Measurements from ENCODE around the gene DACH2. TPM values are rescaled to one million over a fixed set of nuclear protein-coding genes. Genes with fewer than 3 reads are reported as not detected.

Gene DACH2
- total RNA-seq, 1 experiment from 2014 or later, result 1.0 TPM

DNA sequence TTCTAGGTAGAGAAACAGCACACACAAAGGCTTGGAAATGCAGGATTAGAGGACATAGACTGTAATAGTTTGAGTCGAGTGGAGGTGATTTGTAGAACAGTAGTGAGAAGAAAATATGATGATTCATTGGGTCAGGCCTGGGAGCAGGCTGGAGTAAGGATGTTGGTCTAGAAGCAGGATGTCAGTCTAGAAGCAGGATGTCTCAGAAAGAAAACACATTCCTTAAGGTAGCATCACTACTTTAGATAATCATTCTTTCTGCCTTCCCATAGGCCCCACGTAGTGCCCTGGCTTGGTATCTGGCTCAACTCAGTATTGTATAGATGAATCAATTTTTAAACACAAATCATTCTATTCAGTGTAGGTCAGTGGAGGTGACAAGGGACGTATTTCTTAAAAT is 11.2 kb upstream of the DACH2 start:
- H4K8ac ChIP-seq (replicated peaks; ENCODE audit: insufficient read length, low read depth, low read length), result no peak overlapping the region
- H3K23me2 ChIP-seq (ENCODE audit: insufficient read length, low read depth, low read length, poor library complexity, severe bottlenecking), result no peaks in the 10 kb centered on the region
- no peaks in the 10 kb centered on the region for H3K79me2 ChIP-seq (ENCODE audit: insufficient read depth, low read length)
- H3K9ac ChIP-seq (ENCODE audit: extremely low read depth, insufficient read length, low read length), result no peak overlapping the region
- no peak overlapping the region for H3K4ac ChIP-seq (ENCODE audit: low read depth, low read length)
- H3K27me3 ChIP-seq (ENCODE audit: insufficient read depth, low read length), result no peaks in the 10 kb centered on the region
- H3K18ac ChIP-seq (ENCODE audit: insufficient read length, low read depth, low read length), result no peak overlapping the region
- H3T11ph ChIP-seq (ENCODE audit: low read length), result no peak overlapping the region
- H3K27me3 Mint-ChIP-seq (ENCODE audit: low read depth), result no peaks in the 10 kb centered on the region
- H3K4me3 Mint-ChIP-seq, result no peak overlapping the region
- H2BK15ac ChIP-seq (ENCODE audit: low read depth, low read length), result no peak overlapping the region
- TF ChIP-seq, protein P1, sequence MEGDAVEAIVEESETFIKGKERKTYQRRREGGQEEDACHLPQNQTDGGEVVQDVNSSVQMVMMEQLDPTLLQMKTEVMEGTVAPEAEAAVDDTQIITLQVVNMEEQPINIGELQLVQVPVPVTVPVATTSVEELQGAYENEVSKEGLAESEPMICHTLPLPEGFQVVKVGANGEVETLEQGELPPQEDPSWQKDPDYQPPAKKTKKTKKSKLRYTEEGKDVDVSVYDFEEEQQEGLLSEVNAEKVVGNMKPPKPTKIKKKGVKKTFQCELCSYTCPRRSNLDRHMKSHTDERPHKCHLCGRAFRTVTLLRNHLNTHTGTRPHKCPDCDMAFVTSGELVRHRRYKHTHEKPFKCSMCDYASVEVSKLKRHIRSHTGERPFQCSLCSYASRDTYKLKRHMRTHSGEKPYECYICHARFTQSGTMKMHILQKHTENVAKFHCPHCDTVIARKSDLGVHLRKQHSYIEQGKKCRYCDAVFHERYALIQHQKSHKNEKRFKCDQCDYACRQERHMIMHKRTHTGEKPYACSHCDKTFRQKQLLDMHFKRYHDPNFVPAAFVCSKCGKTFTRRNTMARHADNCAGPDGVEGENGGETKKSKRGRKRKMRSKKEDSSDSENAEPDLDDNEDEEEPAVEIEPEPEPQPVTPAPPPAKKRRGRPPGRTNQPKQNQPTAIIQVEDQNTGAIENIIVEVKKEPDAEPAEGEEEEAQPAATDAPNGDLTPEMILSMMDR (conservative IDR thresholded peaks at IDR 0.05), result no peak
- peaks cover 0 to 3% (median 0%) of the 10 kb centered on the region in 3 experiments; a peak in 1 of 7 replicates for H3K36me3 Mint-ChIP-seq (ENCODE audit: insufficient read depth in 1 of 3, low read depth in 3 of 3)
- H3K14ac ChIP-seq (ENCODE audit: insufficient read depth, low read length), result no peak overlapping the region
- no CpG with 5 or more reads among the region's 3 CpGs for WGBS (ENCODE audit: extremely low coverage, insufficient read length, low lambda C conversion rate)
- H2BK12ac ChIP-seq (ENCODE audit: insufficient read length, low read depth, low read length), result no peak overlapping the region
- no peak overlapping the region for H2AK5ac ChIP-seq (ENCODE audit: insufficient read length, low read length)
- no peak overlapping the region for H2BK20ac ChIP-seq (ENCODE audit: low read depth, low read length, poor library complexity, severe bottlenecking)
- H3K9me3 Mint-ChIP-seq, result peaks cover 0 to 11% of the 10 kb centered on the region in 2 experiments; a peak in 4 of 5 replicates
- no peak overlapping the region for H2AFZ ChIP-seq (ENCODE audit: low read length)
- no peak for DNase-seq
- H3K27ac ChIP-seq (ENCODE audit: insufficient read length, low read depth, low read length), result no peak overlapping the region
- H4K20me1 ChIP-seq (ENCODE audit: control insufficient read depth, insufficient read depth, insufficient read length), result no peaks in the 10 kb centered on the region
- no peak overlapping the region for H4K91ac ChIP-seq (ENCODE audit: insufficient read length, low read depth, low read length)
- H3K56ac ChIP-seq (ENCODE audit: insufficient read length, low read depth, low read length), result no peak overlapping the region
- H4K5ac ChIP-seq (ENCODE audit: insufficient read length, low read depth, low read length), result no peak overlapping the region
- H3K79me1 ChIP-seq (ENCODE audit: insufficient read depth, low read depth, low read length, poor library complexity, severe bottlenecking), result no peaks in the 10 kb centered on the region
- no peak overlapping the region for H3K4me2 ChIP-seq (ENCODE audit: insufficient read depth, insufficient read length, low read length)
- no peak overlapping the region for H2BK5ac ChIP-seq (ENCODE audit: insufficient read length, low read length)
- no peaks in the 10 kb centered on the region for H3K4me1 ChIP-seq (ENCODE audit: insufficient read depth, low read length)
- H3K4me1 Mint-ChIP-seq, result no peaks in the 10 kb centered on the region
- no peak overlapping the region for H3K23ac ChIP-seq (ENCODE audit: insufficient read length, low read depth, low read length)
- no peak overlapping the region for H3K27ac Mint-ChIP-seq
- no peak overlapping the region for H2BK120ac ChIP-seq (ENCODE audit: low read depth, low read length, poor library complexity, severe bottlenecking)
- no peaks in the 10 kb centered on the region for H3K9me3 ChIP-seq (ENCODE audit: control insufficient read depth, low read depth, low read length)
